Measurements from ENCODE around the gene PRPF31. TPM values are rescaled to one million over a fixed set of nuclear protein-coding genes. Genes with fewer than 3 reads are reported as not detected.

The PRPF31 gene
- total and polyA plus RNA-seq, 2 of the 4 experiments (the other 2 are of a cell fraction), result 65.4 to 66.1 TPM

- no peaks in the 10 kb centered on the region for H3K27me3 ChIP-seq (ENCODE audit: control insufficient read depth, insufficient read depth, low read length)
Observed at GRCh38 chr19:54145541-54146158, 30.1 kb downstream of the PRPF31 start.

More at GRCh38 chr19:54145541-54146158, 30.1 kb downstream of the PRPF31 start:
- 0 out of 2 replicates have a peak, but pooled peaks cover 3% of the 10 kb centered on the region for H3K9me1 ChIP-seq (ENCODE audit: insufficient read depth, low read length)
- no peak for DNase-seq
- H3K4me2 ChIP-seq (ENCODE audit: low read depth, low read length), result no peak overlapping the region
- CTCF ChIA-PET, result no interaction called here
- no peak overlapping the region for H4K5ac ChIP-seq (ENCODE audit: low read depth, low read length)
- H3K23ac ChIP-seq (ENCODE audit: low read depth, low read length), result no peak overlapping the region
- H3K4me1 ChIP-seq (ENCODE audit: control insufficient read depth, insufficient read depth, low read length), result no peaks in the 10 kb centered on the region
- no peak overlapping the region for H2BK5ac ChIP-seq (ENCODE audit: low read depth, low read length, poor library complexity, severe bottlenecking)
- H2AK5ac ChIP-seq (ENCODE audit: low read depth, low read length), result no peak overlapping the region
- TF ChIP-seq CEBPB (IDR thresholded peaks at IDR 0.05; ENCODE audit: low read depth, low read length) (no peak), CHD1 (IDR thresholded peaks at IDR 0.05; ENCODE audit: low read depth, low read length) (no peak), MXI1 (IDR thresholded peaks at IDR 0.05; ENCODE audit: borderline replicate concordance, low read depth, low read length) (no peak), RFX5 (IDR thresholded peaks at IDR 0.05; ENCODE audit: low read depth, low read length) (no peak), NFE2L2 (IDR thresholded peaks at IDR 0.05; ENCODE audit: low read depth, low read length) (no peak), MAFK (IDR thresholded peaks at IDR 0.05; ENCODE audit: low read depth, low read length) (no peak), CTCF (conservative IDR thresholded peaks at IDR 0.05; ENCODE audit: low read depth, low read length) (no peak), MAZ (IDR thresholded peaks at IDR 0.05; ENCODE audit: borderline replicate concordance, low read depth, low read length) (no peak), POLR2A (IDR thresholded peaks at IDR 0.05; ENCODE audit: low read depth, low read length) (no peak), FOS (IDR thresholded peaks at IDR 0.05; ENCODE audit: low read depth, low read length) (no peak), RAD21 (IDR thresholded peaks at IDR 0.05; ENCODE audit: low read length) (no peak), ELK1 (IDR thresholded peaks at IDR 0.05; ENCODE audit: borderline replicate concordance, low read depth, low read length) (no peak), BHLHE40 (IDR thresholded peaks at IDR 0.05; ENCODE audit: low read depth, low read length) (no peak), RCOR1 (IDR thresholded peaks at IDR 0.05; ENCODE audit: insufficient replicate concordance, low read length) (no peak), SMC3 (IDR thresholded peaks at IDR 0.05; ENCODE audit: low read depth, low read length) (no peak)
- TF ChIP-seq, protein P1, sequence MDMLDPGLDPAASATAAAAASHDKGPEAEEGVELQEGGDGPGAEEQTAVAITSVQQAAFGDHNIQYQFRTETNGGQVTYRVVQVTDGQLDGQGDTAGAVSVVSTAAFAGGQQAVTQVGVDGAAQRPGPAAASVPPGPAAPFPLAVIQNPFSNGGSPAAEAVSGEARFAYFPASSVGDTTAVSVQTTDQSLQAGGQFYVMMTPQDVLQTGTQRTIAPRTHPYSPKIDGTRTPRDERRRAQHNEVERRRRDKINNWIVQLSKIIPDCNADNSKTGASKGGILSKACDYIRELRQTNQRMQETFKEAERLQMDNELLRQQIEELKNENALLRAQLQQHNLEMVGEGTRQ (IDR thresholded peaks at IDR 0.05; ENCODE audit: low read depth, low read length), result no peak
- no peak overlapping the region for H3K18ac ChIP-seq (ENCODE audit: low read depth, low read length)
- no peak overlapping the region for H2BK20ac ChIP-seq (ENCODE audit: low read depth, low read length)
- H3K79me1 ChIP-seq (ENCODE audit: low read depth in 1 of 2, low read length in 2 of 2), result peaks cover 22 to 46% of the 10 kb centered on the region in 2 experiments
- dilution Hi-C loops (cut with HindIII; ENCODE audit: low sequenced_read_pairs, unreplicated experiment), result no loop called here
- in situ Hi-C loops (cut with MboI; ENCODE audit: low sequenced_read_pairs), result loop anchor here (25.0 kb wide), 1 partner anchor 1517 kb away; the partner anchor contains the start of gene U2AF2
- no peak overlapping the region for H3K56ac ChIP-seq (ENCODE audit: extremely low read depth, insufficient read depth, low read length)
- H3K14ac ChIP-seq (replicated peaks; ENCODE audit: low read depth, low read length), result no peak overlapping the region
- H4K20me1 ChIP-seq (ENCODE audit: insufficient read depth, low read length), result peaks cover 37% of the 10 kb centered on the region
- intact Hi-C loops (cut with micrococcal nuclease), result no loop called here
- 97% methylated on average over 11 of the region's 28 CpGs; no CpG with 5 or more reads in 1 of the 2 experiments for WGBS, 2 experiments (ENCODE audit: extremely low coverage in 2 of 2, insufficient read length in 1 of 2)
- no peak overlapping the region for H3K9ac ChIP-seq (ENCODE audit: low read depth, low read length)
- H2BK15ac ChIP-seq (ENCODE audit: low read depth, low read length), result no peak overlapping the region
- no peak for ATAC-seq (ENCODE audit: low read depth)
- H3K4ac ChIP-seq (ENCODE audit: low read depth, low read length), result no peak overlapping the region
- BruUV-seq (replicated peaks), result no TSS peak
- no peak overlapping the region for H2BK120ac ChIP-seq (ENCODE audit: low read depth, low read length)
- H3K4me3 ChIP-seq (ENCODE audit: insufficient read depth, low read depth, low read length), result no peak overlapping the region
- H2AK9ac ChIP-seq (replicated peaks; ENCODE audit: low read depth, low read length, poor library complexity), result no peak overlapping the region
- no peak overlapping the region for H4K91ac ChIP-seq (ENCODE audit: insufficient read depth, low read depth, low read length)
- H3K27ac ChIP-seq (ENCODE audit: insufficient read depth, low read length), result no peak overlapping the region
- no peak overlapping the region for H4K8ac ChIP-seq (ENCODE audit: low read depth in 2 of 2, low read length in 2 of 2)
- H3K36me3 ChIP-seq (ENCODE audit: control insufficient read depth, insufficient read depth, low read length), result peaks cover 80% of the 10 kb centered on the region
- H2AFZ ChIP-seq (replicated peaks; ENCODE audit: low read length, poor library complexity), result no peak overlapping the region
- POLR2A ChIA-PET (ENCODE audit: unreplicated experiment), result no interaction called here
- no peaks in the 10 kb centered on the region for H3K9me3 ChIP-seq (ENCODE audit: control insufficient read depth, insufficient read depth, low read length)
